ENCODE measurements around the gene CROCC2. TPM values are rescaled to one million over a fixed set of nuclear protein-coding genes. Genes with fewer than 3 reads are reported as not detected.

Gene CROCC2
- total RNA-seq, 4 donors from 2014 or later = not detected

- intact Hi-C loops (cut with DNase I; ENCODE audit: low total_unique reads) (no loop called here), in situ Hi-C loops (cut with MboI; ENCODE audit: low pct_ligation_motif_present in 1 of 4, low pct_unique_long_range_greater_than_20kb in 1 of 4, low sequenced_read_pairs in 3 of 4) (no loop called here)
- Histone ChIP-seq H3K27ac (no peak overlapping the region), H3K36me3 (no peaks in the 10 kb centered on the region), H3K4me3 (no peak overlapping the region), H3K27me3 (peaks cover 2% of the 10 kb centered on the region), H3K9me3 (no peaks in the 10 kb centered on the region), H3K4me1 (peaks cover 4 to 39% (median 11%) of the 10 kb centered on the region in 4 donors)
- DNase-seq = peak; percentile 11
- TF ChIP-seq EP300 (IDR thresholded peaks at IDR 0.05; ENCODE audit: low read depth) = no peak
- WGBS, 2 donors (ENCODE audit: low coverage in 1 of 2) = 40 to 72% methylated on average over 1 to 16 of the region's 16 CpGs
These were observed 88.2 kb downstream of the CROCC2 start for GRCh38 chr2:240994171-240994896.

GRCh38 chr2:240995041-240996021 is 89.2 kb downstream of the CROCC2 start:
- Histone ChIP-seq H3K9me3 (no peaks in the 10 kb centered on the region), H3K27me3 (peaks cover 7% of the 10 kb centered on the region), H3K36me3 (no peaks in the 10 kb centered on the region), H3K27ac (no peak overlapping the region), H3K4me1 (peaks cover 4 to 39% (median 11%) of the 10 kb centered on the region in 4 donors), H3K4me3 (no peak overlapping the region)
- in situ Hi-C loops (cut with MboI; ENCODE audit: low pct_ligation_motif_present in 1 of 4, low pct_unique_long_range_greater_than_20kb in 1 of 4, low sequenced_read_pairs in 3 of 4) = no loop called here
- WGBS, 2 donors (ENCODE audit: low coverage in 1 of 2) = 78 to 81% methylated on average over 4 to 24 of the region's 24 CpGs
- TF ChIP-seq EP300 (IDR thresholded peaks at IDR 0.05; ENCODE audit: low read depth) (no peak), POLR2AphosphoS5 (IDR thresholded peaks at IDR 0.05) (no peak), POLR2A (IDR thresholded peaks at IDR 0.05) (no peak), CTCF (IDR thresholded peaks at IDR 0.05) (no peak)
- intact Hi-C loops (cut with DNase I; ENCODE audit: low total_unique reads) = no loop called here
- no peak for DNase-seq

- Histone ChIP-seq H3K27ac (peak overlapping the region in 1 of 4 donors; percentile 45), H3K9me3 (no peaks in the 10 kb centered on the region), H3K36me3 (no peaks in the 10 kb centered on the region), H3K27me3 (peaks cover 7% of the 10 kb centered on the region), H3K4me1 (peaks cover 4 to 39% (median 11%) of the 10 kb centered on the region in 4 donors), H3K4me3 (no peak overlapping the region)
- intact Hi-C loops (cut with DNase I; ENCODE audit: low total_unique reads) = no loop called here
- WGBS, 2 donors (ENCODE audit: low coverage in 1 of 2) = 69% methylated on average over 19 of the region's 19 CpGs; no CpG with 5 or more reads in 1 of the 2 donors
- TF ChIP-seq EP300 (IDR thresholded peaks at IDR 0.05; ENCODE audit: low read depth) (no peak), POLR2AphosphoS5 (IDR thresholded peaks at IDR 0.05) (no peak), POLR2A (IDR thresholded peaks at IDR 0.05) (no peak), CTCF (IDR thresholded peaks at IDR 0.05) (no peak)
- DNase-seq = no peak
- in situ Hi-C loops (cut with MboI; ENCODE audit: low pct_ligation_motif_present in 1 of 4, low pct_unique_long_range_greater_than_20kb in 1 of 4, low sequenced_read_pairs in 3 of 4) = no loop called here
These were observed 90.2 kb downstream of the CROCC2 start for GRCh38 chr2:240996161-240996833.

- Histone ChIP-seq H3K36me3 (no peaks in the 10 kb centered on the region), H3K27ac (peak overlapping the region; percentile 45 to 83 (median 80)), H3K4me1 (peaks cover 4 to 34% (median 11%) of the 10 kb centered on the region in 4 donors), H3K9me3 (no peaks in the 10 kb centered on the region), H3K27me3 (peaks cover 7% of the 10 kb centered on the region), H3K4me3 (no peak overlapping the region)
- DNase-seq = no peak
- intact Hi-C loops (cut with DNase I; ENCODE audit: low total_unique reads) (no loop called here), in situ Hi-C loops (cut with MboI; ENCODE audit: low pct_ligation_motif_present in 1 of 4, low pct_unique_long_range_greater_than_20kb in 1 of 4, low sequenced_read_pairs in 3 of 4) (no loop called here)
- no peak for TF ChIP-seq EP300 (IDR thresholded peaks at IDR 0.05; ENCODE audit: low read depth)
- TF ChIP-seq CTCF (IDR thresholded peaks at IDR 0.05) = no peak
- TF ChIP-seq POLR2A (IDR thresholded peaks at IDR 0.05) = no peak
- no peak for TF ChIP-seq POLR2AphosphoS5 (IDR thresholded peaks at IDR 0.05)
- WGBS, 2 donors (ENCODE audit: low coverage in 1 of 2) = 78% methylated on average over 13 of the region's 13 CpGs; no CpG with 5 or more reads in 1 of the 2 donors
These were observed 90.7 kb downstream of the CROCC2 start for GRCh38 chr2:240996834-240997140.
